ENCODE measurements around the gene NDUFB10.

NDUFB10 gene

GRCh38 chr16:1998852-1999801 lies 39.8 kb downstream of the NDUFB10 start:
- DNase-seq (ENCODE audit: extremely low read depth in 1 of 2, low read depth in 1 of 2) = no peak

GRCh38 chr16:1999866-2000514 lies 40.7 kb downstream of the NDUFB10 start:
- no peak for DNase-seq (ENCODE audit: extremely low read depth in 1 of 2, low read depth in 1 of 2)

- DNase-seq (ENCODE audit: extremely low read depth in 1 of 2, low read depth in 1 of 2) = no peak
Observed at GRCh38 chr16:2001035-2001434, 41.7 kb downstream of the NDUFB10 start.

GRCh38 chr16:2001456-2002355 lies 42.4 kb downstream of the NDUFB10 start:
- DNase-seq (ENCODE audit: extremely low read depth in 1 of 2, low read depth in 1 of 2) = no peak

- no peak for DNase-seq (ENCODE audit: extremely low read depth in 1 of 2, low read depth in 1 of 2)
Observed at GRCh38 chr16:2002406-2003230, 43.3 kb downstream of the NDUFB10 start.

- no peak for DNase-seq (ENCODE audit: extremely low read depth in 1 of 2, low read depth in 1 of 2)
Observed at GRCh38 chr16:2003231-2003826, 44.0 kb downstream of the NDUFB10 start.

- DNase-seq (ENCODE audit: extremely low read depth in 1 of 2, low read depth in 1 of 2) = peak; percentile 77 to 82
Observed at GRCh38 chr16:2003827-2004641, 44.7 kb downstream of the NDUFB10 start.

GRCh38 chr16:2004795-2005517 lies 45.6 kb downstream of the NDUFB10 start:
- DNase-seq (ENCODE audit: extremely low read depth in 1 of 2, low read depth in 1 of 2) = no peak

GRCh38 chr16:2005646-2006045 lies 46.3 kb downstream of the NDUFB10 start:
- DNase-seq (ENCODE audit: extremely low read depth in 1 of 2, low read depth in 1 of 2) = no peak

GRCh38 chr16:2006317-2006716 lies 47.0 kb downstream of the NDUFB10 start:
- DNase-seq (ENCODE audit: extremely low read depth in 1 of 2, low read depth in 1 of 2) = no peak

GRCh38 chr16:2007081-2007836 lies 47.9 kb downstream of the NDUFB10 start:
- DNase-seq (ENCODE audit: extremely low read depth in 1 of 2, low read depth in 1 of 2) = no peak

- DNase-seq (ENCODE audit: extremely low read depth in 1 of 2, low read depth in 1 of 2) = no peak
Observed at GRCh38 chr16:2008009-2008526, 48.7 kb downstream of the NDUFB10 start.

- no peak for DNase-seq (ENCODE audit: extremely low read depth in 1 of 2, low read depth in 1 of 2)
Observed at GRCh38 chr16:2008631-2009163, 49.4 kb downstream of the NDUFB10 start.

GRCh38 chr16:2009164-2009711 lies 49.9 kb downstream of the NDUFB10 start:
- no peak for DNase-seq (ENCODE audit: extremely low read depth in 1 of 2, low read depth in 1 of 2)

- peak in 1 of 2 donors; percentile 69 for DNase-seq (ENCODE audit: extremely low read depth in 1 of 2, low read depth in 1 of 2)
Observed at GRCh38 chr16:2009791-2010510, 50.6 kb downstream of the NDUFB10 start, which contains the start of gene ZNF598. Gene ZNF598, minus strand, starts transcription at chr16:2009821.
